Hepatocyte (in vitro differentiated cells): Measurements from ENCODE around the gene TRABD.

Source experiments
- CTCF ChIP-seq: fragments of 200-600 bp; sonication (generic); IDR thresholded peaks from 2 replicates; pipeline ENCODE4 v1.5.1; 2016; ENCODE audit warnings: antibody characterized with exemption, mild to moderate bottlenecking; ENCODE audit not compliant: poor library complexity
- EZH2 ChIP-seq: fragments of 200-600 bp; sonication (generic); IDR thresholded peaks from 2 replicates; pipeline ENCODE4 v1.6.1; 2016; ENCODE audit warnings: antibody characterized with exemption, mild to moderate bottlenecking, borderline replicate concordance
- EZH2phosphoT487 ChIP-seq: fragments of 200-600 bp; sonication (generic); IDR thresholded peaks from one replicate; pipeline ENCODE4 v1.6.1; 2018; ENCODE audit warnings: antibody characterized with exemption, mild to moderate bottlenecking, low read depth, moderate library complexity; ENCODE audit not compliant: unreplicated experiment, severe bottlenecking

DNA sequence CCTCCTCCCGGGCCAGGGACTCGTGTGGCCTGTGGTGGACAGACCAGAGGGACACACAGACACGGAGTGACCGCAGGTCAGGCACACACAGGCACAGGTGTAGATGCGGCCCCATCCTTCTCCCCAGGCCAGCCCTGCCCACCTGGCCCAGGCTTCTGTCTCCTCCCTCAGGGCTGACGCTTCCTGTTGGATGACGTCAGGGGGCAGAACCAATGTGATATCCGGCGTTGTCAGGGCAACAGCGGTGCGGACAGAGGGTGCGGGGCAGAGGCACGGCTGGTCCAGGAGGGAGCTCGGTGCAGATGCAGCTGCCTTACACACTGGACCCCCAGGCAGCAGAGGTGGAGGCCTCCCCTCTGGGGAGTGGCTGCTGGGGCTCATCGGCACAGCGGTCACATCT, 62.0 kb downstream of the TRABD start:
- TF ChIP-seq CTCF (no peak), EZH2phosphoT487 (no peak), EZH2 (no peak)
